Ovary (tissue), 9 donors: ENCODE data around the gene OR2A14. TPM values are rescaled to one million over a fixed set of nuclear protein-coding genes. Genes with fewer than 3 reads are reported as not detected.

ENCODE experiments used
- DNase-seq, 5 donors: peaks; one replicate each; pipeline ENCODE4 v3.0.0-alpha.2; 2019 to 2020
- H3K27ac ChIP-seq, 2 donors: fragments of 200-600 bp; one replicate each; pipeline versions ENCODE4 v1.5.1 to v1.8.0; 2019 to 2022
- H3K27me3 ChIP-seq: fragments of 200-600 bp; one replicate; pipeline ENCODE4 v1.8.0; 2022
- H3K36me3 ChIP-seq: fragments of 200-600 bp; sonication (generic); one replicate; pipeline ENCODE4 v1.5.1; 2019
- H3K4me1 ChIP-seq: one replicate; pipeline ENCODE4 v1.8.1; 2013; ENCODE audit warnings: mild to moderate bottlenecking, moderate library complexity; ENCODE audit not compliant: insufficient read depth
- H3K4me3 ChIP-seq: fragments of 200-600 bp; sonication (generic); one replicate; pipeline ENCODE4 v1.5.1; 2017
- H3K9me3 ChIP-seq, 2 donors: fragments of 200-600 bp in 1 of 2; sonication (generic) in 1 of 2; one replicate each; pipeline versions ENCODE4 v1.5.1 to v1.8.1; 2013 to 2019; ENCODE audit warnings: mild to moderate bottlenecking in 1 of 2, moderate library complexity in 1 of 2
- CTCF ChIP-seq, 3 donors: fragments of 450-650 bp in 2 of 3; fragments of 200-600 bp in 1 of 3; IDR thresholded peaks; one replicate each; pipeline versions ENCODE4 v1.5.1 to v1.8.0; 2016 to 2022; ENCODE audit warnings: antibody characterized with exemption in 3 of 3, mild to moderate bottlenecking in 1 of 3
- EP300 ChIP-seq: sonication (generic); formaldehyde crosslinking; IDR thresholded peaks from one replicate; pipeline ENCODE4 v1.6.1; 2017; ENCODE audit warnings: antibody characterized with exemption
- POLR2A ChIP-seq: fragments of 450-650 bp; IDR thresholded peaks from one replicate; pipeline ENCODE4 v1.6.1; 2017; ENCODE audit warnings: antibody characterized with exemption, mild to moderate bottlenecking, moderate library complexity
- WGBS, 3 donors: extraction: QIAGEN DNeasy Blood & Tissue Kit in 1 of 3; methylation state at CpG; one replicate each; pipeline versions ENCODE4 v1.1.5 to v1.1.7; 2013 to 2017; 5-methylcytosine and 5-hydroxymethylcytosine counted together
- intact Hi-C, 4 donors: fragments of 100-400 bp; cut with DNase I; formaldehyde crosslinking; loops; one replicate each; pipeline versions ENCODE4 v1.11.0 to v1.15.1; 2022 to 2023
- polyA plus RNA-seq, 2 donors: library from polyadenylated mRNA; stranded (reverse); fragments of 200-250 nt in 1 of 2; fragments of 350-450 nt in 1 of 2; fragmentation: Illumina TruSeq in 1 of 2; extraction: RNeasy Lipid Tissue Mini Kit (QIAGEN cat#74804) in 1 of 2; gene quantifications; one replicate each; pipeline ENCODE4 v1.2.3, GENCODE V29; 2013 to 2014
- total RNA-seq, 7 donors: library from RNA; depleted of rRNA in 2 of 7; stranded (reverse); fragments of >200 nt in 2 of 7; fragmentation: NEBNext Ultra II Directional in 3 of 7; extraction: Animal tissue kit (Norgen Biotek cat#: 25700) in 3 of 7; gene quantifications; one replicate each; pipeline versions ENCODE4 v1.1.0 to v1.2.4, GENCODE V29; 2016 to 2023
- donor health status: DM: no; HTN: no; CAD: no; lungs with moderate emphysema.
- donor health status: DM: no; HTN: no; CAD: no.
- donor health status: Bipolar disorder and iron deficiency.
- donor health status: DM: yes; HTN: yes; CAD: no.
- donor health status: DM: no; HTN: no; CAD: no.
- donor health status: DM: yes; HTN: yes; CAD: no.

OR2A14 gene
- total and polyA plus RNA-seq, 9 donors, result not detected

DNA sequence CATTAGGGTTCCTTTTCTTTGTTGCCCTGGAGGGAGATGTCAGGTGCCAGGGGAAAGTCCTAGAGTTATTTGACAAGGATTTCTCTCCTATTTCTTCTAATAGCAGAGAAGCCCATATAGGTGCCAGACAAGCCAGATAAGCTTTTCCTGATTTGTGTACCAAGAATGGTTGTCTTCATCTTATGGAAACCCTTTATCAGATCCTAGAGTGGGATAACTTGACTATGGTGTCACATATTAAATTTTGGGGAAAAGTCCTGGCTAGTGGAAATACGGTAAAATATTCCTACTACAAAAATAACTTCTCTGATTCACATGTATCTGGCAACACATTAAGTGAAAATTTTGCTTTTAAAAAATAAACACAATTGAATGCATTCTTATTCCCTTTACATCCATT, 35.7 kb upstream of the OR2A14 start:
- no peaks in the 10 kb centered on the region for H3K9me3 ChIP-seq
- no peak overlapping the region for H3K27ac ChIP-seq
- no peaks in the 10 kb centered on the region for H3K27me3 ChIP-seq
- intact Hi-C loops, result no loop called here
- no peak for DNase-seq
- H3K4me3 ChIP-seq, result no peak overlapping the region
- H3K36me3 ChIP-seq, result no peaks in the 10 kb centered on the region
- WGBS, 3 donors, result 2 to 41% (median 13%) methylated on average over 1 of the region's 1 CpG
- TF ChIP-seq POLR2A (no peak), CTCF (IDR thresholded peaks at IDR 0.05) (no peak), EP300 (no peak)
- H3K4me1 ChIP-seq, result no peaks in the 10 kb centered on the region

GRCh38 chr7:144090667-144091066, 32.3 kb upstream of the OR2A14 start:
- Histone ChIP-seq H3K27me3 (no peaks in the 10 kb centered on the region), H3K27ac (no peak overlapping the region), H3K4me1 (no peaks in the 10 kb centered on the region), H3K4me3 (no peak overlapping the region), H3K9me3 (no peaks in the 10 kb centered on the region), H3K36me3 (no peaks in the 10 kb centered on the region)
- WGBS, 3 donors, result 87 to 92% (median 91%) methylated on average over 3 of the region's 3 CpGs
- intact Hi-C loops, result no loop called here
- TF ChIP-seq POLR2A, result no peak
- TF ChIP-seq CTCF (IDR thresholded peaks at IDR 0.05), result no peak
- TF ChIP-seq EP300, result no peak
- DNase-seq, result no peak

GRCh38 chr7:144098776-144099175, 24.2 kb upstream of the OR2A14 start:
- H3K9me3 ChIP-seq, result no peaks in the 10 kb centered on the region
- H3K4me1 ChIP-seq, result no peaks in the 10 kb centered on the region
- no peaks in the 10 kb centered on the region for H3K36me3 ChIP-seq
- TF ChIP-seq POLR2A (no peak), CTCF (IDR thresholded peaks at IDR 0.05) (no peak), EP300 (no peak)
- no peak for DNase-seq
- no peak overlapping the region for H3K4me3 ChIP-seq
- no peak overlapping the region for H3K27ac ChIP-seq
- H3K27me3 ChIP-seq, result no peaks in the 10 kb centered on the region
- intact Hi-C loops, result no loop called here

DNA sequence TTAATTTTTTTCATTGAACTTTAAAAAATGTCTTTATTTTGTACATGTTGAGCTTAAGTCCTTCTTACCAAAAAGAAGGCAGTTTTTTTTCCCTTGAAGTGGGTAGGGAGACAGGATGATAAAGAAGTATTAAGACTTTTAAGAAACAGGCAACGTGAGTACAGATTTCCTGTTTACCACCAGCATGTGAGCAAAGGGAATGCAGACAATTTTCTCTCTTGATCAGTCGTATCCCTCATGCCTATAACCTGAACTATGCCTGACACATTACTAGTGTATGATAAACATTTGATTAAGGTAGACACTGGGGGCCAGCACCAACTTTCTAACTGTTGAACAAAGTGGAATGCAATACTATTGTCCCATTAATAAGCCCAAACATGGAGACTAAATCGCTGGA, 22.4 kb upstream of the OR2A14 start:
- H3K4me3 ChIP-seq, result no peak overlapping the region
- no peak for TF ChIP-seq CTCF (IDR thresholded peaks at IDR 0.05)
- WGBS, 3 donors, result 44 to 58% (median 52%) methylated on average over 3 of the region's 3 CpGs
- H3K36me3 ChIP-seq, result no peaks in the 10 kb centered on the region
- DNase-seq, result no peak
- H3K4me1 ChIP-seq, result no peaks in the 10 kb centered on the region
- no peaks in the 10 kb centered on the region for H3K27me3 ChIP-seq
- intact Hi-C loops, result no loop called here
- no peak overlapping the region for H3K27ac ChIP-seq
- no peaks in the 10 kb centered on the region for H3K9me3 ChIP-seq

- Histone ChIP-seq H3K27me3 (no peaks in the 10 kb centered on the region), H3K27ac (no peak overlapping the region), H3K4me3 (no peak overlapping the region), H3K36me3 (no peaks in the 10 kb centered on the region), H3K9me3 (no peaks in the 10 kb centered on the region), H3K4me1 (no peaks in the 10 kb centered on the region)
- intact Hi-C loops, result no loop called here
- TF ChIP-seq CTCF (IDR thresholded peaks at IDR 0.05) (no peak), EP300 (no peak), POLR2A (no peak)
- DNase-seq, result no peak
Measured at GRCh38 chr7:144102041-144102440, 20.9 kb upstream of the OR2A14 start.
